GDM1 (cell line): Measurements from ENCODE around the gene DGKG.

Experiments
- DNase-seq: peaks from one replicate; lab custom pipeline; 2025; lab: John Stamatoyannopoulos, UW

The DGKG gene

DNA sequence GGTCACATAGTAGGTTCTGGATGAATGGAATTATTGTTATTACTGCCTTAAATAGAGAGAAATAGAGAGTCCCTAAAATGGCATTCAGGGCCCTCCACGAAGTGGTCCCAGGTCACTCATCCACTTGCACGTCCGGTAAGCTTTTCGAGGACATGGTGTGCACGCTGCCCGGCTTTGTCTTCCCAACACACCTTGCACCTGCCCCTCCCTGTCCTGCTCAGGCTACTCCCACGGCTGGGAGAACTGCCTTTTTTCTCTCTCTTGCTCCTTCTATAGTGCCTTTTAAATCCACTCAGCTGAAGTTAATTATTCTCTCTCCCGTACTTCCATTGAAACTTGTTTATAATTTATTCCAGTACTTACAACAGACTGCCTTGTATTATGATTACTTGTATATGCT, 5.6 kb upstream of the DGKG start:
- DNase-seq: no peak

DNA sequence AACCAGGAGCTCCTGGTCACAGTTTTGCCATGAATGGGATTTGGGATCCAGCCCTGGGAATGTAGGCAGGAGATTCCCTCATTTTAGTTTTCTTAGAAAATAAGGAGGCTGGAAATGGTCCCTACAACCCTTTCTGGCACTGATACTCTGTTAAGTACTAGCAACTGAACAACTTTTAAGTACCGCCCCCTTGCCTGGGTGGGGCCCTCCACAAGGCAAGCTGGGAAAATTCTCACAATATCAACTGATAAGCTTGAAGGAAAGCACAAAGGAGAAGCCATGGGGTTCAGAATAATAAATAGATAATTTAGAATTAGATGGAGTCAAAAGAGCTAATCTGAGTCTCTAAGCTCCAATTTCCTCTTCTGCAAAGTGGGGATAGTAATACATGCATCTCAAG, 4.2 kb upstream of the DGKG start:
- no peak for DNase-seq

DNA sequence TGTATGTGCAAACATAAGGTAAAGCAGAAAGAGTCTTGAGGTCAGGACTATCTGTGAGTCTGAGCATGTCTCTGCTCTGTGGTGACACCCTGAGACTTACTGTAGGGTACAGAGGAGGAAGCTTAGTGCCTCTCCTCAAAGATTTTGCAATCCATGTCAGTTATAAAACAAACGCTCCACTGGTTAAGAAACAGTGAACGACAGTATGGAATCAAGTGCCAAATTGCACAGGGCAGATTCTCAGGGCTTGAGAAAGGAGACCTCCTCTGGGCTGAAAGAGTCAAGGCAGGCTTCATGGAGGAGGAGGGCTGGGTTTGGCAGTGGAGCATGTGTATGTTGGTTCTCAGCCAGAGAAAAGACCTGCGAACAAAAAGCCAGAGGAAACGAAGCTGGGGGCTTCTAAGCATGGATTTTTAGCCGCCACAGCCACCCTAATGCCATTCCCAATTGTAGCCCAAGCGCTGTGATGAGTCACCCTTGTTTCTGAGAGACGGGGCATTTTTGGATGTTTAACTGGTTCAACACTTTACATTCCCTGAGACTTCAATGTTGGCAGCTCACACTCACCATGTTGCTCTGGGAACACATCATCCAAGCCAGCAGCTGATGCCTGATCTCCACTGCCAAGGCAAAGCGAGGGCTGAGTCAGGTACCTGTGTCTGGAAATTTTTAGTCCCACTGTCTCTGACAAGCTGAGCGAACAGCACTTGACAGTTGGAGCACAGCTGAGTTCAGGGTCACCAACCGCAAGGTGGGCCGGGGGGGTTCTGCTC, 3.4 kb upstream of the DGKG start:
- DNase-seq: no peak

DNA sequence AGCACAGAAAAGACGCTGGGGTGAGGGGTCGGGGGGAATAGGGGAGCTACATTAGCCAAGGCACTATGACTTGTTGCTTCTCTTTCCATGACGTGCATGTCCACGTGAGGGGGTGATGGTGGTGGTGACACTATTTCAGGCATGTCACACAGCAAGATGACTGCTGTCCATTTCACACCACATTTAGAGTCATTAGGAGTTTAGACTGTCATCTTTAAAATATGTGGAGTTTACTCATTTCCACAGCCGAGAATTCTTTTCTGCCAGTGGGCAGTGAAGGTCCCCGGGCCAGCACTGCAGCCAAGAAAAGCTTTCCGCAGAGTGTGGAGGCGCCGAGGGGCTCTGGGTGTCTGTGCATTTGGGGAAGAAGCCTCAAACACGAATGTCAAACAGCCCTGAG, 954 bp upstream of the DGKG start:
- no peak for DNase-seq

DNA sequence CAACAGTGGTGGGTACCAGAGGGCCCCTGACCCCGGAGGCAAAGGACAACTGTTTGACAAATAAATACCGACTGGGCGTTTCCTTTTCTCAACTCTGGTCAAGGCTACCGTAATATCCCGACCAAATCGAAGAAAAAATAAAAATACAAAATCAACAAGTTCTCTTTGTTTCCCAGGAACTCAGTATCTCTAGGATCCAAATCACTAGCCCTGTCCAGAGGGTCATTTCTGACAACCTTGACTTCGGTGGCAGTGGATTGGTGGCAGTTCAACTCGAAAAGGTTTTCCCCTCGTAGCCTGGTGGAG, 456 bp upstream of the DGKG start:
- no peak for DNase-seq

DNA sequence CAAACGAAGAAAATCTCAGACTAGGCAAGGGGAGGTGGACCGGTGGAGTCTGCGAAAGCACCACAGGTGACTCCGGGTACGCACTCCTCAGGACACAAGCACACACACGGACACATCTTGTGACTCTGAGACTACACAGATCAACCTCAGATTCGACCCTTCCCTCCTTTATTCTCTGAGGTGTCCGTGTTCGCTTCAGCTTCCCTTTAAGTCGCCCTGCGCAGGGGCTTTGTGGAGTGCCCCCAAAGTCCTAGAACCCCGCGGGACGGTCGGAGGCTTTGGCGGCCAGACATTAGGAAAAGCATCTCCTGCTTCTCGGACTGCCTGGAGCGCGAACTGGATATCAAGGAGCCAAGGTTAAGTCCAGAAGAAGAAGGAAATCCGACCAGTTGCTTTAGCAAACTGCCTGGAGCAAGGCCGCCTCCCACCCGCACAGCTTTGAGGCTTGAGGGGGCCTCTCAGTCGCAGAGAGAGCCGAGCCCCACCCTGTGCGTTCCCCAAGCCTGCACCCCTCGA, 730 bp downstream of the DGKG start:
- no peak for DNase-seq

DNA sequence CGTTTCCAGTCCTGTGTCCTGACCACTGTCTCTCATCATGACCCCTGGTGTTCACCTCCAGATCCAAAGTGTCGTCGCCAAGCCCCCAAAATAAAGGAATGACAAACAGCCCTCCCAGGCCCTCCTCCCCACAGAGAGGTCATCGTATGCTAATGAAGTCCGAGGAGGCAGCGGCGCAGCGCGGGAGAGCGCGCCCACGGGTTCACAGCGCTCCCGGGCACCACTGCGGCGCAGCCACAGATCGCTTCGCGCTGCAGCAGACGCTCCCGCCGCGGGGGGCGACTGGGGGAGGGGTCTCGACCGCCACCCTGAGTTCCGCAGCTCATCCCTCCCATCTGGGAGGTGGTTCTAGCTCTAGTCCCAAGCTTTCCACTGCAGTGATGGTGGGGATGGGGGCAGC, 1.3 kb downstream of the DGKG start:
- no peak for DNase-seq

DNA sequence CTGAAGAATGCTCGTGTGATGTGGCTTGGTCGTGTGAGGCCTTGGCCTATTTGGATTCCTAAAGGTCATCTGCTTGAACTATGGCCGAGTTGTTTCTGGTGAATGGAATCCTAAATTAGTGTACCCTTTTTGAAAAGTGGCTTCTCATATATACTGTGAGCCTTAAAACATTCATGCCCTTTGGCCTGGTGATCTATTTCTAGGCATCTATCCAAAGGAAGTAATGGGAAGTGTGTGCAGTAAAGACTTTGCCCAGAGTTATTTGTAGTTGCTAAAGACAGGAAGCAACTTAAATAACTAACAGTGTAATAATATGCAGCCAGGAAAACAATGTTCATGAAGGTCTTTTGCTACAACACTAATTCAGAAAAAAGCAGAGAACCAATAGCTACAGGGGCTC, 3.0 kb downstream of the DGKG start:
- no peak for DNase-seq

DNA sequence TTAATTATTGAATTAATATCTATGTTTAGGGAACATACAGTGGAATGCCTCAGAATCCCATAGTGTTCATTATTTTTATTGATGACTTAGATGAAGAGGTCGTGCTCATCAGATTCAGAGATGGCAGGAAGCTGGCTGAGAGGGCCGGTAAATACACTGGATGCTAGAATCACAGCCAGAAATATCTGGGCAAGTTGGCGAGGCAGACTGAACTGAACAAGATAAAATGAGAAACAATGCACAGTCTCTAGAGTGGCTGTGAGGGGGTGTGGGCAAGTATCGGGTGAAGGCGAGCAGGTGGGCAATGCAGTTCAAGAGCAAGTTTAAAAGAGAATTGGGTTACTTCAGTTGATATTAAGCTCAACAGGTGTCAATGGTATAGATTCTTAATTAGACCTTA, 5.9 kb downstream of the DGKG start:
- DNase-seq: no peak

DNA sequence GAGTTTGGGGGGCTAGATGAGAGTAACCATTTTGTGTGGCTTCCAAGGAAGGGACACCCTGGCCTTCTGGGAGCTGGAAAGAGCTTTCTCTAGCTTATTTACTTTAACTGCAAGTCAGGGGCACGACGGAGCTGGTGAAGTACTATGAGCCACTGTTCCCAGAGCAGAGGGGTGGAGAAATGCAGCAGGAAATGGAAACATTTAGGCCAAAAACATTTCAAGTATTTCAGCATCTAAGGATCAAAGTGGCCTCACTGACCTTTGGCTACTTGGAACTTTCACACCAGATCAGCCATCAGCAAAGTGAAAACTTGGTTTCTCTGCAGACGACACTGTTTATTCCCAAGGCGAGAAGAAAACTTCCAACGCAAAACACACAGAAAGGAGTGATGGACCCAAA, 7.9 kb downstream of the DGKG start:
- DNase-seq: no peak

DNA sequence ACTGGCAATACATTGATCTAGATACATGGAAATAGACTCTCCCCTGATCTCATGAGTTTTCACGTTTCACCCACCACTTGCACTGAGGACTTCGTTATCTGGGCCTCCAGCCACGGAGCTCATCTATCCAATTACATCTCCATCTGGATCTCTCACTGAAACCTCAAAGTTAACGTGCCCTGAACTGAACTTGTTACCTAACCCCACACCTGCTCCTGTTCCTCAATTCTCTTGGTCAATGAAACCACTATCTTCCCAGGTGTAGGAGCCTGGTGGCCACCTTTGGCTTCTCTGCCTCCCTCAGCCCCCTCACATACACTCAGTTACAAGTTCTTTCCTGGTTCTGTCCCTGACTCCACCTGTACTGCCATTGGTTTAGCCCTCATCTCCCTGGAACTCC, 9.7 kb downstream of the DGKG start:
- DNase-seq: no peak

DNA sequence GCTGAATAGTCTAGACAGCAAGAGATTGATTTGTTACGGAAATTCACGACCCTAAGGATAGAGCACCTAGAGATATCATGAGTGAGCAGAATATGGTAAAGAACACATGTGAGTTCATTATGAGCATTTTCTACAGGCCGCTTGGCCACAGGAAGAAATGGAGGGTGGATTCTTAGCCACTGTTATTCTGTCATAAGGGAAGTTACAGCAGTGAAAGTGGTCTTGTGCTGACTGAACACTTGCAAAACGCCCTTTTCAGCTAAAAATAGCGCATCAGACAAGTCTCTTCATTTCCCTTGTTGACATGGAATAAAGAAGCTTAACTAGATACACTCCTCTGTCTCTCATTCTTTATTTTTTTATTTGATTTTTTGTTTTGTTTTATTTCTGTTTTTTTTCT, 19.8 kb downstream of the DGKG start:
- no peak for DNase-seq

DNA sequence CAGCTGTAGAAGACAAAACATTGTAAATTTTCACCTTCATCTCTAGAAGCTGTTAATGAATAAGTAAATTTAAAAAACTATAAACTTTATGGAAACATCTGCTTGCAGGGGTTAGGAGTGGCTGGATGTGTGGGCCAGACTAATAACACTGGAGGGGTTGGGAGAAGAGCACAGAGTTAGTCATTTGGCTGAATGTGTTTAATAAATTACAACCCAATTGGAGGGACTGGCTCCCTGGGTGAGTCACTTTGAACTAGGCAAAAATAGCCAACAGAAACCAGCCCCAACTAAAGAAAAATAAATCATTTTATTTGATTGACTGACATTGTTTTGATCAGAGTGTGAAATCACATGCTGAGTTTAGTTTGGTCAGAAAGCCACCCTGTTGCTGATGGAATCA, 21.8 kb downstream of the DGKG start:
- DNase-seq: no peak

DNA sequence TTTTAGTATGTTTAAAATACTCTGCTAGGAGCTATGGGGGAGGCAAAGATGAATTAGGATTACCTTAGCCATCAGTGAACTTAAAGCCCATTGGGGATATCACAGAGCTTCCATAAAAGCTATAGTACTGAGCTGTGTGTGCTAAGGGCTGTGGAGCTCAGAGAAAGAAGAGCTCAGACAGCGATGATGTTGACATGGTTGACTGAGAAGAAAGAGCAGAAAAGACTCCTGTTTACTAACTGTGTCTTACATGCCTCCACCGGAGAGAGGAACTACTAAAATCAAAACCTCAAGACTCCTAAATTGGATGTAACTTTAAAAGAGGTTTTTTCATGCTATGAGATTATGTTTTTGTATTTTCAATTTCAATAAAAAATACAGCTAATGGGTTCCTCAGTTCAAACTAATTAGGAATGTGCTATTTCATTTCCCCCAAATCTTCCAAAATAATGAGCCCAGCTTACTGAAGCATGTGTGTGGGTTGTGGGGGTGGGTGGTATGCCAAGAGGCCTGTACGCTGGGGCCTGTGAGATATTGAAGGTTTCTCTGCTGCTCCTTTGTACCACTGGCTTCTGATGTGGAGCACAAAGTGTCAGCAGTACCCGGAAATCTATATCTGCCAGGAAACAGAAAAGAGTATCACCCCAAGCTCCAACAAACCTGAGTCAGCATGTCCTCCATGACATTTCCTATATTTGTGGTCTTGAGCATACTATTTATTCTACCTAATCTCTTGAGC, 22.7 kb downstream of the DGKG start:
- no peak for DNase-seq

DNA sequence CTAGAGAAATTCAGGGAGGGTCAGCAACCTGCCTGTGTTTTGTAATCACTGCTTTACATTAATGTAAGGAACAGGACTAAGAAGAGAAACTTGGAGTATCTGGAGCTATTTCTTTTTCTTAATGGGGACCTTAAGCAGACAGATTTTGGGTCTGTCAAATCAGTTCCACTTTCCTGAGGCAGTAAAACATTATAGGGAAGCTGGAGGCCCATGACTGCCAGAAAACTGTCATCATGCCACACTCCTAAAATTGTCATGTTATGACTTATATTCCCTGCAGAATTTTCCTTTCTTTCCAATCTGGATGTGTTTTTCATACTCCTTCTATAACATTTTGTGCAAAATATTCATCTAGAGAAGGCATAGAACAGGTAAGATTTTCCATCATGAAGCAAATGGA, 28.8 kb downstream of the DGKG start:
- DNase-seq: no peak

DNA sequence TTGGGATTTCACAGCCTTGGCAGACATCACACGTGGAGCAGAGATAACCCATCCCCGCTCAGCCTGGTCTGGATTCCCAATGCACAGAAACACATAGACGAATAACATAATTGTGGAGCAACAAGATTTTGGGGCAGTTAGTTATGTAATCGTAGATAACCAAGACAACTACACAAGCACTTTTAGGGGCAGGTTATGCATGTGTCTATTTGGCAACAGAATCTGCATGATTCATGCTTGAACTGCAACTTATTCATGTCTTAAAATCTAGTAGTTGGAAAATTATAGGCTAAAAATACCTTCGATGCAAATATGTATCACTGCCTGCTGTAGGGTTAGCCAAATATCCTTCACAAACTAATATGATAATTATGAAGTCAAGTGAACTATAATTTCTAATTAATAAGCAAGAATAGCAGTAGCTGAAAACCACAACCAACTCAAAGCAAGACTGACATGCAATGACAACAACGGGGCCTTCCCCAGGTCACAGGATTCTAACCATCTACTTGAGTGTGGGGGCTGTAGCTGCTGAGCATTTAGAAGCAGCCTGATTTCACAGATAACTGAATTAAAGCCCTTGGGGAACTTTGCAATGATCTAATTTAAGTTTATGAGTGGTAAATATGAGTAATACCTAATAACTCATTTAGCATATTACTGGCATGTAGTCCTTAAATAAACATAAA, 31.1 kb downstream of the DGKG start:
- no peak for DNase-seq

DNA sequence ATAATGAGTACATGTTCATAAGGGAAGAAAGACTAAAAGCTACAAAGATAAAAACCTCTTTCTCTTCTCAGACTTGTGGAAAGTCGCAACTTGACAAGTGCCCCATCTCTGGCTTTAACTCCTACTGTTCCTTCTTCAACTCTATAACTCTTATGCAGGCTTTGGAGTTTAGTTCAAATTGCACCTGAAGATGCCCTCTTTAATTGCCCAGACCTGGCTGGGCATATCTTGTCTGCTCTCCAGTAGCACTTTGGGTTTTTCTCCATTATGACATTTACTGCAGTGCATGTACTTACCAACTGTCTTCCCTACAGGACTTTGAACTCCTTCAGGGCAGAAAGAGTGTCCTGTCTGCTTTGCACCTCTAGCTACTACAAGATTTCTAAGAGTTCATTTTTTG, 32.4 kb downstream of the DGKG start:
- no peak for DNase-seq

DNA sequence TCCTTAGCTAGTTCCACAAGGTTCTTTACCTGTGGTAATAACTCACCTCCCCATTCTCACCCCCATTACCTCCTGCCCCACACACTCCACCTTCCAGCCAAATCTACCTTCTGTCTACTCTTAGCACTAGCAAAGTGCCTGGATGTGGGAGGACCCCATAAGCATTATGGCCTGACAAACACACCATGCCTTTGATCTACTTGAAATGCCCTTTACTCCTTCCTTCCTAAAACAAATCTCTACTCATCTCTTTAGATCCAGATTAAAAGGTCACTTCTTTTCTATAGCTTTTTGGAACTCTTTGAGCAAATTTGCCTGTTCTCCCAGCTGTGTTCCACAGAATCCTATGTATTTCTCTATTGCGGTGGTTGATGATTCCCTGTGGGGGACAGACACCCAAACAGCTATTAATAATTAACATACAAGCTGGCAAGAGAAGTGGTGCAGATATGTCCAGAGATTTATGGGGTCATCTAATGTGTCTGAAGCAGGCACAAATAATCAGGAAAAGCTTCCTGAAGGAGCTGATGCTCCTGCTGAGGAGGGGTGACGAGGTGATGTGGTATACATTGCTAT, 34.0 kb downstream of the DGKG start:
- DNase-seq: no peak

DNA sequence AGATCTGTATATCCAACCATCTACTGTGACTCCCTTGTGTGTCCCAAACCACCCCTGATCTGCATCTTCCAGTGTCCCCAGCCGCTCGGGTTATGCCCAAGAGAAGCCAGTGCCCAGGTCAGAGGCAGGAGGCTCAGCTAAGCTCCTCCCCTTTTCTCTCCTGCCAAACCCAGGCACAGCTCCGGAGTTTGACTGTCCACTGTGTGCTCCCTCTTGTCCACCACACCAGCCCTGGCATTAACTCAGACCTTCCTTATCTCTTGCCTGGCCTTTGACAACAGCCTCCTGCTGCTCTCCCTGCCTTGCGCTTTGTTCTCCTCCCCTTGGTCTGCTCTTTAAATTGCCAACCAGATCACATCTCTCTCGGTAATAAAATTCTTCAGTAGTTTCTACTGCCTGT, 39.3 kb downstream of the DGKG start:
- DNase-seq: no peak

DNA sequence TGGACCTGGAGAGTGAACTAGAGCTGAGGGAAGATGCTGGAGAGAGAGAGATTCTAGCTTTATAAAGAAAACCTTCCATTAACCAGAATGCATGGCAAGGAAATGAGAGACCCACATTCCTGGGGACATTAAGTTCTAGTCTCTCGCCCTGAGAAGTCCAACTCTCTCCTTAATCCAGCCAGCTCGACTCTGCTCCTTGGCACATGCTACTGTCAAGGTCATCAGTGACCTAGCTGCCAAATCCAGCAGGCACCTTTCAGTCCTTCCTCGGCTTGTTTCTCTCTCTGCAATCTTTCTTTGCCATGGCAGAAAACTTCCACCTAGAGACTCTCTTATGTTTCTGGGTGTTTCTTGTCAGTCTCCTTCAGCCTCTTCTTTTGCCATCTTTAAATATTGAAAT, 40.3 kb downstream of the DGKG start:
- DNase-seq: no peak

DNA sequence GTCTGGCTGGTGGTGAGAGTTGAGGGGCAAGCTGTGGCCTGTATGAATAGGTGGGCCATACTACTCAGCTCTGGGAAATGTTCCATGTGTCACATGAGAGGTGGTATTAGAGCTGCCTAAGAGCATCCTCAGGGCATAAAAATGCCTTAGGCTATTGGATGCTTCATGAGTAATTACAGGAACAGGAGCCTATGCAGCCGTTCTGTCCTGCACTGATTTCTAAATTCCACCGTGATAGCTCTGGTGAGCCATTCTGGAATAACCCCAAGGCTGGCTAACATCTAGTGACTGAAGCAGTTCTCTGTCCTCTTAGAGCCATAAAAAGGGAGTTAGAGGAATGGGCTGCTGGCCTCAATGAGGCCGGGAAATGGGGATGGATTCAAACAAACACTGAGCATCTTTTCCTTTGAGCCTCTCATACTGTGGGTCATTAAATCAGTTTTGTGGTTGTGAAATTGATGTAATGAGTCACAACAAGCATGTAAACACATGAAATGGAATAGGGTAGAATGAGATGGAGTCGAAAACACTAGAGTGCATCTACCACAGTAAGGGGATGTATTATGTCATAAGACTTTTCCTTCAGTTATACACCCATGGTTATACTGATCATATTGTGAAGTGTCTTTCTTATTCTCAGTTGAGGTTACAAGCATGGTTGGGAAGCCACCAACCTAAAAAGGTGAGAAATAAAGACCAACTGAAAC, 41.0 kb downstream of the DGKG start:
- DNase-seq: no peak

DNA sequence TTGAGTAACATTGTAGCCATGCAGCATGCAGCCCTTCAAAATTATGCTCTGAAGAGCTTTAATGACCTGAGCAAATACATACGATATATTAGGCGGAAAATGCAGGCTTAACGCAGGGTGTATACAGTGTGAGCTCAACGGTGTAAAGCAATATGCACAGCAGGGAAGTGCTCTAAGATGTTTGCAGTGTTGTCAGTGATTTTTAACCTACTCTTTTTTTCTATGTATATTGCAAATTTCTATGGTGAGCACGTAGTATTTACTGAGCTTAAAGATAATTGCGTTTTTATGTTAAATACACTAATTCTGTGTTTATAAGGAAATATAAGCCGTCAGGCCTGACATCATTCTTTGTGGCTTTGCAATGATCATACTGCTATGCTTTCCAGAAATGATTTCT, 42.1 kb downstream of the DGKG start:
- DNase-seq: no peak
